ENCODE measurements around the gene PLCB4.

Gene PLCB4

DNA sequence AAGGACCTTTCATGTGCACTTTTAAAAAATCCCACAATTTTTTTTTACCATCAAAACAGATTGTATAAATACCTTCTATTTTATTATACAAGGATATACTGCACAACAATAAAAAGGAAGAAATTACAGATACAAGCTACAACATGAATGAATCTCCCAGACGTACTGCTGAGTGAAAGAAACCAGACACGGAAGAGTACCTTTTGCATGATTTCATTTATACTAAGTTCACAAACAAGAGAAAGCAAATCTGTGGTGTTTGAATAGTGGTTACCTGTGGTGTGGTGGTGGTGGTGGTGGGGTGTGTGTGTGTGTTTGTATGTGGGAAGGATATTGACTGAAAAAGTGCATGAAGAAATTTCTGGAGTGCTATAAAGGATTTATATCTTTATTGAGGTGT, 6.8 kb upstream of the PLCB4 start:
- no peak overlapping the region for H3K27ac ChIP-seq
- H3K4me3 ChIP-seq (ENCODE audit: low read depth, low read length), result no peak overlapping the region
- TF ChIP-seq, protein P1, sequence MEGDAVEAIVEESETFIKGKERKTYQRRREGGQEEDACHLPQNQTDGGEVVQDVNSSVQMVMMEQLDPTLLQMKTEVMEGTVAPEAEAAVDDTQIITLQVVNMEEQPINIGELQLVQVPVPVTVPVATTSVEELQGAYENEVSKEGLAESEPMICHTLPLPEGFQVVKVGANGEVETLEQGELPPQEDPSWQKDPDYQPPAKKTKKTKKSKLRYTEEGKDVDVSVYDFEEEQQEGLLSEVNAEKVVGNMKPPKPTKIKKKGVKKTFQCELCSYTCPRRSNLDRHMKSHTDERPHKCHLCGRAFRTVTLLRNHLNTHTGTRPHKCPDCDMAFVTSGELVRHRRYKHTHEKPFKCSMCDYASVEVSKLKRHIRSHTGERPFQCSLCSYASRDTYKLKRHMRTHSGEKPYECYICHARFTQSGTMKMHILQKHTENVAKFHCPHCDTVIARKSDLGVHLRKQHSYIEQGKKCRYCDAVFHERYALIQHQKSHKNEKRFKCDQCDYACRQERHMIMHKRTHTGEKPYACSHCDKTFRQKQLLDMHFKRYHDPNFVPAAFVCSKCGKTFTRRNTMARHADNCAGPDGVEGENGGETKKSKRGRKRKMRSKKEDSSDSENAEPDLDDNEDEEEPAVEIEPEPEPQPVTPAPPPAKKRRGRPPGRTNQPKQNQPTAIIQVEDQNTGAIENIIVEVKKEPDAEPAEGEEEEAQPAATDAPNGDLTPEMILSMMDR (IDR thresholded peaks at IDR 0.05), result no peak
- no peaks in the 10 kb centered on the region for H3K36me3 ChIP-seq (ENCODE audit: control insufficient read depth, insufficient read depth, low read length)
- no peak overlapping the region for H3K9ac ChIP-seq
- no peak overlapping the region for H2AFZ ChIP-seq
- no peaks in the 10 kb centered on the region for H3K79me2 ChIP-seq
- no peaks in the 10 kb centered on the region for H3K9me3 ChIP-seq (ENCODE audit: control insufficient read depth, low read length)
- H3K4me1 ChIP-seq, result no peaks in the 10 kb centered on the region
- H3K27me3 ChIP-seq (ENCODE audit: control insufficient read depth, insufficient read depth, low read length), result no peaks in the 10 kb centered on the region
- H3K4me2 ChIP-seq (ENCODE audit: low read length), result no peak overlapping the region

DNA sequence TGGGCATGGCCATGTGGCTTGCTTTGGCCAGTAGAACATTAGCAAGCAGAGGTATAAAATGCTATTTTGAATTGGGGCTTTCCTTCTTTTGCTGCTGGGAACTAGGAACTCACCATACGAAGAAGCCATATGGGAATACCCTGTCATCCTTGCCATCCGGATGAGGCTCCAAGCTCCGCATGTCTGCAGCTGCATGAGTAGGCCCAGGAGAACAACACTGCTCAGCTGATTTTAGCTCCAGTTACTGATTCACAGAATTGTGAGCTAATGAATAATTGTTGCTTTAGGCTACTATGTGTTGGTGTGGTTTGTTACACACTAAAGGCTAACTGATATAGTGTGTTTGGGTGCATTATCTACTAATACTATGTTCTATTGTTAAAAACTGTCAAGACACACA, 2.7 kb upstream of the PLCB4 start:
- no peaks in the 10 kb centered on the region for H3K36me3 ChIP-seq (ENCODE audit: control insufficient read depth, insufficient read depth, low read length)
- H3K4me2 ChIP-seq (ENCODE audit: low read length), result no peak overlapping the region
- H3K9me3 ChIP-seq (ENCODE audit: control insufficient read depth, low read length), result no peaks in the 10 kb centered on the region
- H3K79me2 ChIP-seq, result no peaks in the 10 kb centered on the region
- TF ChIP-seq, protein P1 (IDR thresholded peaks at IDR 0.05), result no peak
- no peaks in the 10 kb centered on the region for H3K4me1 ChIP-seq
- no peak overlapping the region for H2AFZ ChIP-seq
- H3K4me3 ChIP-seq (ENCODE audit: low read depth, low read length), result no peak overlapping the region
- no peaks in the 10 kb centered on the region for H3K27me3 ChIP-seq (ENCODE audit: control insufficient read depth, insufficient read depth, low read length)
- H3K9ac ChIP-seq, result no peak overlapping the region
- no peak overlapping the region for H3K27ac ChIP-seq

DNA sequence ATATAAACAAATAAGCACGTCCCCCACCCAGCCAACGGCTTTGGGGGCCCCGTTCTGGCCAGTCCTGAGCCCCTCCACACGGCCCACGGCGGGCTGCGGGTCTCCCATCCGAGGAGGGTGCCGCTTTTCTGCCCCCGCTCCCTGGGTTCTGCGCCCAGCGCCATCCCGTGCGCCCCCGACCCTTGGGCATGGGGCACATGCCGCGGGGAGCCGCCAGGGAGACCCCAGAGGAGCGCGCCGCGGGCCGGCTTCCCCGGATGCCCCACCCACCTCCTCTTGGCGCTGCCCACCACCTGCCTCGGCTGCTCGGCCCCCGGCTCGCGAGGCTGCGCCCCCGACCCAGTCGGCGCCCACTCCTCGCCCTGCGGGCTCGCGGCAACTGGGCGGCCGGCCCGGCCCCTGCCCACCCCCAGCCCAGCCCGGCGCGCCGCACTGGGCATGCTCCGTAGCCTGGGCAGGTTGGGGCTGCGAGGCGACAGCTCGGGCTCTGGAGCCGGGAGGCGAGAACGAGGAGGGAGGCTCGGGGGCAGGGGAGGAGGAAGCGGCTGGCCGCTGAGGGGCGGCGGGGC, 570 bp upstream of the PLCB4 start:
- Histone ChIP-seq H3K4me1 (no peaks in the 10 kb centered on the region), H3K79me2 (no peaks in the 10 kb centered on the region), H3K27ac (peak overlapping the region; percentile 30), H3K36me3 (ENCODE audit: control insufficient read depth, insufficient read depth, low read length) (no peaks in the 10 kb centered on the region), H3K9ac (no peak overlapping the region), H3K4me3 (ENCODE audit: low read depth, low read length) (peak overlapping the region; percentile 55), H3K27me3 (ENCODE audit: control insufficient read depth, insufficient read depth, low read length) (no peaks in the 10 kb centered on the region), H2AFZ (peak overlapping the region; percentile 96), H3K9me3 (ENCODE audit: control insufficient read depth, low read length) (no peaks in the 10 kb centered on the region), H3K4me2 (ENCODE audit: low read length) (peak overlapping the region; percentile 79)
- TF ChIP-seq, protein P1 (IDR thresholded peaks at IDR 0.05), result no peak

DNA sequence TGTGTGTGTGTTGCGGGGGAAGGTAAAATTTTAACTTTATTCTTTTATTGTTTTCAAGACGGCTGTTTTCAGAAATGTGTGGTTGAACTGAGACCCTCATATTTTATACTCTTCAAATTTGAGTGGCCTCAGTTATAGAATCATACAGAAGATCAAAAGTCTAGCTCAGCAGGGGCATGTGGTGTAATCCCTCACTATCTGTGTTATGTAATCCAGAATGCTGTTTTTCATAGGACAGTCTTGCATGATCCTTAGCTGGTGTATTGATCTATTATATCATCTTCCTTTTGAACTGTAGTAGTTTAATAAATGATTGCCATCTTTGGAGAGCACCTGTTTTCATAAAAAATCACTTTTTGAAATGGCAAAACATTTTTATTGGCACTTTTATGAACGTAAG, 1.4 kb downstream of the PLCB4 start:
- Histone ChIP-seq H3K79me2 (no peaks in the 10 kb centered on the region), H3K27ac (no peak overlapping the region), H3K4me3 (ENCODE audit: low read depth, low read length) (no peak overlapping the region), H3K27me3 (ENCODE audit: control insufficient read depth, insufficient read depth, low read length) (no peaks in the 10 kb centered on the region), H3K9ac (no peak overlapping the region), H2AFZ (no peak overlapping the region), H3K9me3 (ENCODE audit: control insufficient read depth, low read length) (no peaks in the 10 kb centered on the region), H3K4me2 (ENCODE audit: low read length) (no peak overlapping the region), H3K36me3 (ENCODE audit: control insufficient read depth, insufficient read depth, low read length) (no peaks in the 10 kb centered on the region), H3K4me1 (no peaks in the 10 kb centered on the region)
- TF ChIP-seq, protein P1 (IDR thresholded peaks at IDR 0.05), result no peak

DNA sequence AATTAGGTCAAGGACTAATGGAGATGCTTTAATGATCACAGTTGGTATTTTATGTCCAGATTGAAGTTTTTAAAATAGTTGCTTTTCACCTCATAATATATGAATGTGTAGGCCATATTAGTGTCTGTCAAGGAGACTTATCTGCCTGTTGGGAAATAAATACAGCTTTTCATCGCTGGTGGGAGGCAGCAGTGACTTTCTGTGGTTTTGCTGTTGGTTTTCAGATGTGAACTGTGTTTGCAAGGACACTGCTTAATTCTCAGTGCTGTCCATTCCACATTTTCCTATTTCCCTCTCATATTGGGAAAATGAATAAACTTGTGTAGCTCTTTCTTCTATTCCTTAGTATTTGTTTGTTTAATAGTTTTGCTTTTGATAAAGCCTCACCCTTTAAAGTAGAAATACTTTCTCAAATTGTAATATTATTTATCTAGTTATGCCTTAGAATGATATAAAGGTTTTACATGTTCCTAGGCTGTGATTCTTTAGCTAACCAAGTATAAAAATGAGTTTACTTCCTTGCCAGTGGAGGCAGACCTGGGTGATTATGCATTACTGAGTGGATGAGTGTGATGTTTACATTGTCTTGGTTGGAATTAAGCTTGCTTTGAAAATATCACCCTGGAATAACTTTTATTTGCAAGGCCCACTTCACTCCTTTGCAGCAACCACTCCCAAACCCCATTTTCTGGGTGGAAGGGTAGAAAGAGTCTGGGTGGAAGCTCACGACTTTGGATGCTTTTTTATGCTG, 3.3 kb downstream of the PLCB4 start:
- TF ChIP-seq, protein P1 (IDR thresholded peaks at IDR 0.05), result no peak
- no peak overlapping the region for H3K4me2 ChIP-seq (ENCODE audit: low read length)
- no peak overlapping the region for H3K9ac ChIP-seq
- no peaks in the 10 kb centered on the region for H3K9me3 ChIP-seq (ENCODE audit: control insufficient read depth, low read length)
- no peak overlapping the region for H3K27ac ChIP-seq
- H3K4me1 ChIP-seq, result no peaks in the 10 kb centered on the region
- H2AFZ ChIP-seq, result no peak overlapping the region
- no peaks in the 10 kb centered on the region for H3K27me3 ChIP-seq (ENCODE audit: control insufficient read depth, insufficient read depth, low read length)
- H3K4me3 ChIP-seq (ENCODE audit: low read depth, low read length), result no peak overlapping the region
- H3K79me2 ChIP-seq, result no peaks in the 10 kb centered on the region
- H3K36me3 ChIP-seq (ENCODE audit: control insufficient read depth, insufficient read depth, low read length), result no peaks in the 10 kb centered on the region
